ENCODE measurements around the gene SNAP23.
A peak's percentile ranks its signal among the peaks of the same experiment; 100 is the strongest.
"Not testable (repeated sequence)": the region's sequence is repeated elsewhere in the genome, so short reads cannot be mapped to it uniquely, and the experiment has no call there.

SNAP23 gene

GRCh38 chr15:42498212-42499068 lies 3.0 kb downstream of the SNAP23 start:
- DNase-seq = no peak

GRCh38 chr15:42499858-42500609 lies 4.6 kb downstream of the SNAP23 start:
- no peak for DNase-seq

DNA sequence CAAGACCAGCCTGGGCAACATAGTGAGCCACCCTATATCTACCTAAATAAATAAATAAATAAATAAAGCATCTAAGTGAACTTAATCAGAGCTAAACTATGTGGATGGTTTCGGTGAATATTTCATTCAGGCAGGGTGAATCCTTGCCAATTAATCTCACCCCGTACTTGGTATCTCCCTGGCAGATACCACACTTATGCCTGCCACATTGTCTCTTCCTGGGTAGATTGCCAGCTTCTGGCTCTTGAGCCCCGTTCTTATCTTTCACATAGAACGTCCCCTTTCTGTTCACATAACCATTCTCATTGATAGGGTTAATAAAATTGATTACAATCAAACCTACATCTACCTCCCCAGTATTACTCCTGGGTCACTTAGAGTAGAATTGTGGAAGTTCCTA lies 7.0 kb downstream of the SNAP23 start:
- no peak for DNase-seq

DNA sequence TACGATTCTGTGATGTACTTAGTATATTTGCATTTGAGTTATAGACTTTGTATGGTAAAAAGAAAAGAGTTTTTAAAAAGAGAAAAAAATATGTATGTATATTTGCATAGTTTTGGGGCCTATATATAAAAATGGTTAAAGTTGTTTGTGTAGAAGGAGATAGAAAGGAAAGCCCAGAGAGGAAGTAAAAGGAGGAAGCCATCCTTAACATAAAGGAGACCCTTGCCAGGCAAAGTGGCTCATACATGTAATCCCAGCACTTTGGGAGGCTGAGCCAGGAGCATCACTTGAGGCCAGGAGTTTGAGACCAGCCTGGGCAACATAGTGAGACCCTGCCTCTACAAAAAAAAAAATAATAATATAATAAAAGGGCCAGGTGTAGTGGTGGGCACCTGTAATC lies 8.4 kb downstream of the SNAP23 start:
- DNase-seq = no peak

GRCh38 chr15:42504631-42505030 lies 9.2 kb downstream of the SNAP23 start:
- no peak for DNase-seq

GRCh38 chr15:42507514-42507913 lies 12.1 kb downstream of the SNAP23 start:
- DNase-seq = no peak

- DNase-seq = no peak
Measured at GRCh38 chr15:42508263-42508690, 12.8 kb downstream of the SNAP23 start.

DNA sequence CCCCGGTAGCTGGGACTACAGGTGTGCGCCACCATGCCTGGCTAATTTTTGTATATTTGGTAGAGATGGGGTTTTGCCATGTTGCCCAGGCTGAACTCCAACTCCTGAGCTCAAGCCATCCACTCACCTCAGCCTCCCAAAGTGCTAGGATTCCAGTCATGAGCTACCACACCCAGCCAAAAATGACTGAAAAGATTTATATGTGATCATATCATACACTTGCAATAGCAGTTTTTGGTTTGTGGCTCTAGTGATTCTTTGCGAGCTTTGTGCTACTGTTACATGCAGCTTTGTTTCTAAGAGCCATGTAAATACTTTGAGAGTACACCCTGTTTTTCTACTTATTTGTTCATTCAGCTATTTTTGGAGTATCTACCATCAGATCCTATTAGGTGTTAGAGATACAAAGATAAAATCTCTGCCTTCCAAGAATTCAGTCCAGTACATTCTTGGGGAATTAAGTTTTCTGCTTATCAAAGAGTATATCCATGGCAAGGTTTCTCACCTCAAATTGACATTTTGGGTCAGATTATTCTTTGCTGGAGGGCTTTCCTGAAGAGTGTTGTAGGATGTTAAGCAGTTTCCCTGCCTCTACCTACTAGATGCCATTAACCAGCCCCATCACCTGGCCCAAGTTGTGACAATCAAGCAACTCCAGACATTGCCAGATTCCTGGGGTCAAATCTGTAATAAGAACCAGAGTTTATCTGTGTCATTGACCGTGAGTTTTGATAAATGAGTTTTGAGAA lies 15.0 kb downstream of the SNAP23 start:
- no peak for DNase-seq

- no peak for DNase-seq
Measured at GRCh38 chr15:42511007-42511391, 15.6 kb downstream of the SNAP23 start.

- no peak for DNase-seq
Measured at GRCh38 chr15:42523331-42523730, 27.9 kb downstream of the SNAP23 start.

GRCh38 chr15:42528970-42529369 lies 33.5 kb downstream of the SNAP23 start:
- DNase-seq = no peak

GRCh38 chr15:42533246-42533645 lies 37.8 kb downstream of the SNAP23 start:
- DNase-seq = no peak

GRCh38 chr15:42544853-42545629 lies 49.6 kb downstream of the SNAP23 start:
- DNase-seq = no peak

DNA sequence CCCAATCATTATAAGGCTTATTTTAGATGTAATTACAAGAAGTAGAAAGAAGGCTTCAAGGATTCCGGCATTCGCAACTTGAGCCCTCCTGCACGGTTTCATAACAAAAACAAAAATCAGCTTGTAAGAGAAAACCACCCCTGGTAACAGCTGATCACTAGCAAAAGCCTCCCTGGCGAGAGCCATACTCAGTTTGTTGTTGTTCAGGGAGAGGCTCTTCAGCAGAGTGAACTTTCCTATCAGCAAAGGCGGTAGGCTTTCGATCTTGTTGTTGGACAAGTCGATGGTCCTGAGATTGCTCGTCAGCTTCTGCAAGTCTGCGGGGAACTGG lies 52.4 kb downstream of the SNAP23 start:
- DNase-seq = no peak

GRCh38 chr15:42548249-42549031 lies 53.0 kb downstream of the SNAP23 start, which contains the start of the genes HAUS2 and LRRC57:
HAUS2 (plus strand) TSS chr15:42548838; CDS start chr15:42548873, 35 bp downstream.
LRRC57 (minus strand) TSS chr15:42548793; CDS start chr15:42548434, 359 bp downstream.
- DNase-seq = peak; percentile 40

DNA sequence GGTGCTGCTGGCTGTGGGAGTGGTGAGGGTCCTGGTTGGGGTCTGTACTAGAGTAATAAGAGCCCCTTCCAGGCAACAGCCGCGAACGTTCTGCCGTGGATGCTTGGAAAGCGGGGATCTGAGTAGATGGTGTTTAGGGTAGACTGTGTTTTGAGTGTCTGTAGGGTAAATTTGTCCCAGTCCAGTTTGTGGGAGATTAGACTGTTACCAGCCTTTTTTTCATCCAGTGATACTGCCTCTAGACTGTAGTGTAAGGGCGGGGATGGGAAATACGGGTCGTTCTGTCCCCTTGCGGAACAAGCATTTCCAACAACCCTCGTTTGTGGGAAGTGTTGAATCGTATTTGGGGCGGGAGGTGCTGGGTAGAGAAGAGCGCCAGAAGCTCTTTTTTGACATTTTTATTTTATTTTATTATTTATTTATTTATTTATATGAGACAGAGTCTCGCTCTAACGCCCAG lies 53.6 kb downstream of the SNAP23 start:
- DNase-seq = no peak

GRCh38 chr15:42549741-42550392 lies 54.4 kb downstream of the SNAP23 start:
- DNase-seq = no peak

- no peak for DNase-seq
Measured at GRCh38 chr15:42553554-42553953, 58.1 kb downstream of the SNAP23 start.

DNA sequence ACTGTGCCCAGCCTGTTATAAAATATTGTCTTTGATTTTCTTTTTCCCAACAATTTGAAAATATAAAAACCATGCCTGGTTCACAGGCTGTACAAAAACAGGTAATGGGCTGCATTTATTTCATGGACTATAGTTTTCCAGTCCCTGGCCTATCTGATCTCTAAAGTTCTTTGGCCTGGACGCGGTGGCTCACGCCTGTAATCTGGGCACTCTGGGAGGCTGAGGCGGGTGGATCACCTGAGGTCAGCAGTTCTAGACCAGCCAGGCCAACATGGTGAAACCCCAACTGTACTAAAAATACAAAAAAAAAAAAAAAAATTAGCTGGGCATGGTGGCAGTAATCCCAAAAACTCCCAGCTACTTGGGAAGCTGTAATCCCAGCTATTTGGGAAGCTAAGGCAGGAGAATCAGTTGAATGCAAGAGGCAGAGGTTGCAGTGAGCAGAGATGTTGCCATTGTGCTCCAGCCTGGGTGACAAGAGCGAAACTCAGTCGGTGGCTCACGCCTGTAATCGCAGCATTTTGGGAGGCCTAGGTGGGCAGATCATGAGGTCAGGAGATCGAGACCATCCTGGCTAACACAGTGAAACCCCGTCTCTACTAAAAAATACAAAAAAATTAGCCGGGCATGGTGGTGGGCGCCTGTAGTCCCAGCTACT lies 61.2 kb downstream of the SNAP23 start:
- DNase-seq = not testable (repeated sequence)

DNA sequence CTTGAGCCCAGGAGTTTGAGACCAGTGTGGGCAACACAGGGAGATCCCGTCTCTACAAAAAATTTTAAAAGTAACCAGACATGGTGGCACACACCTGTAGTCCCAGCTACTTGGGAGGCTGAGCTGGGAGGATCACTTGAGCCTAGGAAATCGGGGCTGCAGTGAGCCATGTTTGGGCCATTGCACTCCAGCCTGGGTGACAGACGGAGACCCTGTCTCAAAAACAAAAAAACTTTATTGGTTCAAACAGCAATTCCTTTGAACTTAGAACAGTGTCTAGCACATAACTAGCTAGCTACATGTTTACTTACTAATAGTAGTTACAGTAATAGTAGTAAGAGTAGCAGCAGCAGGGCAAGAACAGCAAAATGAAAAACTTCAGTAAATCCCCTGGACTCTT lies 63.3 kb downstream of the SNAP23 start:
- DNase-seq = no peak

Data from NCI-H2081 treated with DMSO at 0.1 percent for 48 hours (cell line).